ENCODE data around the gene BLM.

BLM gene

GRCh38 chr15:90787881-90788280 lies 70.7 kb downstream of the BLM start:
- DNase-seq (ENCODE audit: low read depth, low spot score): peak; percentile 16

DNA sequence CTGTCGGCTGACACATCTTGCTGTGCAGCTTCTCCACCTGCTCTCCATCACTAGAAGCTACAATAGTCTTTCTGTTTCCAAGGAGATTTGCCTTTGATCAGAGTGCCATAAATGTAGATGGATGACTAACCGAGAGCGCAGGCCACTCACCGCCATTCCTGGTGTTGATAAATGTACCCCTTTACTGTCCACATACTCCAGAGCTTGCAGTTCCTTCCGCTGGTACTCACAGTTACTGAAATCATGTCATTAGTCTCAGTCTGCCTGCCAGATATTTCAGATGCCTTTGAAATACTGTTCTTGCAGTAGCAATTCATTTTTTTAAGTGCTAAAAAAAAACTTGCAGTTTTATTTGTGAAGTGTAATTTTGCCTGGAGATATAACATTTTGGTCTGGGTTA lies 72.3 kb downstream of the BLM start:
- peak; percentile 14 for DNase-seq (ENCODE audit: low read depth, low spot score)

GRCh38 chr15:90790057-90790456 lies 72.9 kb downstream of the BLM start:
- DNase-seq (ENCODE audit: low read depth, low spot score): no peak

DNA sequence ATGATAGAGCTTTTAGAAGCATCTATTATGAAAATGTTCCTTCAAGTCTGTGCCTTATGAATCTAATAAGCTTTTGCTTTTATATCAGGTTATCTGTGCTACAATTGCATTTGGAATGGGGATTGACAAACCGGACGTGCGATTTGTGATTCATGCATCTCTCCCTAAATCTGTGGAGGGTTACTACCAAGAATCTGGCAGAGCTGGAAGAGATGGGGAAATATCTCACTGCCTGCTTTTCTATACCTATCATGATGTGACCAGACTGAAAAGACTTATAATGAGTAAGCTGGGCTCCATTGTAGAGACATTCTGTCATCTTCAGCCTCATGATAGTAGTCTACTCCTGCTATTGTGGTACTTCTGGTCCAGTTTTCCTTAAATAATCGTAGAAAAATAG lies 73.4 kb downstream of the BLM start:
- DNase-seq (ENCODE audit: low read depth, low spot score): no peak

- no peak for DNase-seq (ENCODE audit: low read depth, low spot score)
These were observed 77.4 kb downstream of the BLM start for GRCh38 chr15:90794538-90794937.

DNA sequence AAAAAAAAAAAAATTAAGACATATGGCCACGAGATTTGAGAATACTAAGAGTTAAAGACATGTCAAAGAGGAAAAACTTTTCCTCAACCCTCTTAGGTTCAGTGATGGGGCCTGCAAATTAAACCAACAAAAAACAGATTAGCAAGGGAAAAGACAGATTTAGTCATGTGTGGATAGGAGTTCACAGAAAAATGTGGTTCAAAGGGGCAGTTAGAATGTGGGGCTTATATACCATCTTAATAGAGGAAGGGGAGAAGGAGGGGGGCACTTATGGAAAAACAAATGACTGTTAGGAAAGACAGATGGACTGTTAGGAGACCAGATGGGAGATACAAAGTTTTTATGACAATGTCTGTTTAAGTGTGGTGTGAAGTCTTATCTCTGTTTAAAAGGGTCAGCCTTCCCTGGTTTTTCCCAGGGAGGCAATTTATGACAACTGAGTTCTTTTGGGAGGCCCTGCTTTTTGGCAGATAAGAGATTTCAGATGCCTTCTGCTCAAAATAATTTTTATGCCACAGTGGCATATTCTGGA lies 82.6 kb downstream of the BLM start:
- DNase-seq (ENCODE audit: low read depth, low spot score): no peak

DNA sequence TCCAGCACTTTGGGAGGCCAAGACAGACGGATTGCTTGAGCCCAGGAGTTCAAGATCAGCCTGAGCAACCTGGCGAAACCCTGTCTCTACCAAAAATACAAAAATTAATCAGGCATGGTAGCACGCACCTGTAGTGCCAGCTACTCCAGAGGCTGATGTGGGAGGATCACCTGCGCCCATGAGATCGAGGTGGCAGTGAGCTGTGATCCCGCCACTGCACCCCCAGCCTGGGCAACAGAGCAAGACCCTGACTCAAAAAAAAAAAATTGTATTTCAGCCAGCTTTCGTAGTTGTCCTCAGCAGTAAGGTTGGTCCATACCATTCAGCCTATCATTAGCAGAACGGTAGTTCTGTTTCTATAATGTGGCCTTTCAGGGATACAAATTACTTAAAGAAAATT lies 84.7 kb downstream of the BLM start:
- no peak for DNase-seq (ENCODE audit: low read depth, low spot score)

GRCh38 chr15:90807074-90807785 lies 90.1 kb downstream of the BLM start:
- DNase-seq (ENCODE audit: low read depth, low spot score): no peak

- peak; percentile 56 for DNase-seq (ENCODE audit: low read depth, low spot score)
These were observed 90.6 kb downstream of the BLM start for GRCh38 chr15:90807786-90808086.

- no peak for DNase-seq (ENCODE audit: low read depth, low spot score)
These were observed 91.5 kb downstream of the BLM start for GRCh38 chr15:90808517-90809235.

DNA sequence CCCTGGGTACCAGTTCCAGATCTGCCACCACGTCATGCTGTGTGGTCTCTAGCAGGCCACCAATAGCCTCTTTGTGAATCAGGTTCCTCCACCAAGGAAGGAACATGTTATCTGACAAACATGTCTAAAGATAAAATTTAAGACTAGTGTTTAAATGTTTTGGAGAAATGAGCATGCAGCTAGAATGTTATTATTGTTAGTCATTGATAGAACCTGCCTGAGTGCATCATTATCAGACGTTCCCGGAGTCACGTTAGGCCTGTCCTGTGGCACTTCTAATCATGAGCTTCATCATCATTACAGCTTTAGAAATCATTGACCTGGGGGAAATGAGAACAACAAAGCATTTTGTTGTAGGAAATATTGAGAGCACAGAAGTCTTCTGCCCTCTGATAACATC lies 92.4 kb downstream of the BLM start:
- no peak for DNase-seq (ENCODE audit: low read depth, low spot score)

GRCh38 chr15:90810354-90810753 lies 93.2 kb downstream of the BLM start:
- no peak for DNase-seq (ENCODE audit: low read depth, low spot score)

GRCh38 chr15:90812171-90812957 lies 95.2 kb downstream of the BLM start:
- DNase-seq (ENCODE audit: low read depth, low spot score): no peak

DNA sequence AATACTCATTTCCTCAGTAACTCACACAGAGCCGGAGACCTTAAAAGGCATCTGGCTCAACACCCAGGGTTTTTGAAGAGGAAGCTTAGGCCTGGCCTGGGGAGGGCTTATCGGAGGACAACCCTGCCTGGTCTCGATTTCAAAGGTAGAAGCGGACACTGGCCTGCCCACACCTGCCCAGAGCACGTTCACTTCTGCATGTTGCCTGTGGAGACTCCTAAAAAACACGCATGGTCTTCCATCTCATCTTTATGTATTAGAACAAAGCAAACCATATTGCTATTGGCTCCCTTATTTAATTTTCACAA lies 95.8 kb downstream of the BLM start:
- DNase-seq (ENCODE audit: low read depth, low spot score): no peak

- DNase-seq (ENCODE audit: low read depth, low spot score): peak; percentile 24
These were observed 96.6 kb downstream of the BLM start for GRCh38 chr15:90813796-90814190.

GRCh38 chr15:90814191-90814821 lies 97.2 kb downstream of the BLM start:
- peak; percentile 69 for DNase-seq (ENCODE audit: low read depth, low spot score)

DNA sequence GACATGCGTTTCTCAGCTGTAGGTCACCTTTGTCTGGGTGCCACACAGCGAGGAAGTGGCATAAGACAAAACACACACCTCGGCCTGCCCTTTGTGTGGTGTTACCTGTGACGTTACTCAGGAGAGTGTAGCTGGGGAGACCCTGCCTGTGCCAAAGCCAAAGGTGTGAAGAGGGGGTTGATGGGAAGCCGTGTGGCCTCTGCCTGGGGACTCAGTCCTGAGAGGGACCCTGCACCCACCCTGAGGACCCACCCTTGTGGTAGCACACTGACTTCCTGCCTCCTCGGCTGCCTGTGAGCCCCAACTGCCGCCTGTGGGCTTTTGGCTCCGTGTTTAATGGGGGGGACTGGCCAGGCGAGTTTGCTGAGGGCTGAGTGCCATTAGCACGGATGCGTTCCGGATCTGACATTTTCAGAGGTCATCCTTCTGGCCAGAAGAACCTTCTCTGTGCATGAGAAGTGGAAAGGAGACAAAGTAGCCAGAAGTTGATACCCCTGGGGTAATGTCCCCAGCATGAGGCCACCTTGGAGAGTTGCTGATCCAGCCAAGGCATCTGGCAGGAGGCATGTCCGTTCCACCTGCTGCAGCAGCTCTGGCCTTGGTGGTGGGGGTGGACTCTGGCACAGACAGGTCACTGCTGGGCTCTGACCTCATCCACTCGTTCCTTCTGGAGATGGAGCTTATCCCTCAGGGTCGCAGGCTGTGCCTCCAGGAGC lies 99.4 kb downstream of the BLM start:
- no peak for DNase-seq (ENCODE audit: low read depth, low spot score)

DNA sequence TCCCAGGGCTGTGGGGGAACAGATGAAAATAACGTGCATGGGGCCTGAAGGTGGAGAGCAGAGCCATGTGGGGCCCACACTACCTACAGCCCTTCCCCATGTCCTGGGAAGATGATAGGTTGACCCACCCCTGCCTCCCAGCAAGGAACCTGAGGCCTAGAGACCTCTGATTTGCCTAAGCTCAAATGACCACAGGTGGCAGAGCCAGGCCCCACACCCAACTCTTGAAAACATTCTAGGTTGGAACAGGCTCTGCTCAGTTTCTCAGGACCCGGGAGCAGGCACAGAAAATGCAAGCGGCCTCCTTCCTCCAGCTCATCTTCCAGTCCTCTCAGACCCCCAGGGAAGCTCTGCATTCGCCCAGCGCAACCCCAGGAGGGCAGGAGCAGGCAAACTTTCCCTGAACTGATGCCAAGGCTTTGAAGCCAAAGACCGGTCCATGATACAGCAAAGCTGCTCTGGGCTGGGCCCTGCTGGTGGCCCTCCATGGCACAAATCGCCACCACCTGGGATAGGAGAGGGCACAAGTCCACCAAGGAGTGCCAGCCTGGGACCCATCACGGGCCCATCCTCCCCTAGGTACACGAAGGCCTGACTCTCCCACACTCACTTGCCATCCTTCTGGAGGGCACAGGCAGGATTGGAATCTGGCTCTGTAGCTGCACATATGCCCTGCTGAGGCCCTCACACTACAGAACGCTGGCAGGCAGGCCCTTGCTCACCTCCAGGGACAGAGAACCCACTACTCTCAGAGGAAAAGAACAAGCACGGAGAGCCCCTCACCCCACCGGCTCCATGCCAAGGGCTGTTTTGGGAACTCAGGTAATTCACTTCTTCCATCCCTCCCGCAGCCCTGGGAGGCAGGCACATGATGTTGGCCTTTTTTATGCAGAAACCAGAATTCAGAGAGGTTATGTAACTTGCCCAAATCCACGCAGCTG lies 100.2 kb downstream of the BLM start:
- no peak for DNase-seq (ENCODE audit: low read depth, low spot score)

DNA sequence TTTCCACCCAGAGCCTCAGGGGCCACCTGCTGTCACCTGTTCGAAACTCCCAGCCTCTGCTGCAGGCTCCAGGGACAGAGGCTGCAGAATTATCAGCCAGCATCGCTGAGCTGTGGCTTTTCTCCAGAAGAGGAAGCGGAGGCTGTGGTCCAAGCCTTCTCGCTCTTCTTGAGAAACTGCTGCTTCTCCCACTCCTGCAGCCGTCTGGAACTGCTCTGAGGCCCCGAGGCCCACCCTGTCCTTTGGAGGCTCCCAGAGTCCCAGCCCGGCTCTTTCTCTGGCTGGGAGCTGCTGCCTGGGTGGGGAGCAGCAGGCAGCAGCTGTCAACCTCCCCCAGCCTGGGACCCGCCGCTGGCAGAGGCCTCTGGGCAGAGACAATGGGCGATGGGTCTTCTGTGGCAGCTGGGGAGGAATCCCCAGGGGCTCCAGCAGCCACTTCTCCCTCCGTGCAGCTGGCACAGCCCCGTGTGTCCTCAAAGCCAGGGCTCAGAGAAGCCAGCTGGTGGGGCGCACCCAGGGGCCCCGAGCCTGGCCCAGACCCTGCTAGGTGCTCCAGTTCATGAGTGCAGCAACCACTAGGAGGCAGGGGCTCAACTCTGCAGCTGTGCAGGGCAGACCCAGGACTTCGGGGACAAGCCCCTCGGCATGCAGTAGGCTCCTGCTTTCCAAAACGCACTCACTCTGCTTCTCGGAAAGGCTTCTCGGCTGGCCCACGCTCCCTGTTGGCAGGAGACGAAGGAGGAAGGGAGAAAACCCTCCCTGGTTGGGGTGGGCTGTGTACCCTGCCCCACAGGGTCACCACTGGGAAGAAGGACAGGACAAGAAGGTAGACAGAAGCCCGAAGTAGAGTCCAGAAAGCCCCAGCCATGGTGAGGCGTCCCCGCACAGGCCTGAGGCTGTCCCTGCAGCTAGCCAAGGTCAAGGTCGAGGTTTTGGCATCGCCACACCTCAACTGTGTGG lies 101.4 kb downstream of the BLM start:
- DNase-seq (ENCODE audit: low read depth, low spot score): no peak

Data from astrocyte of the hippocampus (primary cell).